Fibroblast of gingiva (primary cell): ENCODE measurements around the gene CCDC9B.

Source experiments
- DNase-seq: peaks from one replicate; pipeline ENCODE4 v3.0.0-alpha.2; 2011; ENCODE audit warnings: low read depth

The CCDC9B gene

DNA sequence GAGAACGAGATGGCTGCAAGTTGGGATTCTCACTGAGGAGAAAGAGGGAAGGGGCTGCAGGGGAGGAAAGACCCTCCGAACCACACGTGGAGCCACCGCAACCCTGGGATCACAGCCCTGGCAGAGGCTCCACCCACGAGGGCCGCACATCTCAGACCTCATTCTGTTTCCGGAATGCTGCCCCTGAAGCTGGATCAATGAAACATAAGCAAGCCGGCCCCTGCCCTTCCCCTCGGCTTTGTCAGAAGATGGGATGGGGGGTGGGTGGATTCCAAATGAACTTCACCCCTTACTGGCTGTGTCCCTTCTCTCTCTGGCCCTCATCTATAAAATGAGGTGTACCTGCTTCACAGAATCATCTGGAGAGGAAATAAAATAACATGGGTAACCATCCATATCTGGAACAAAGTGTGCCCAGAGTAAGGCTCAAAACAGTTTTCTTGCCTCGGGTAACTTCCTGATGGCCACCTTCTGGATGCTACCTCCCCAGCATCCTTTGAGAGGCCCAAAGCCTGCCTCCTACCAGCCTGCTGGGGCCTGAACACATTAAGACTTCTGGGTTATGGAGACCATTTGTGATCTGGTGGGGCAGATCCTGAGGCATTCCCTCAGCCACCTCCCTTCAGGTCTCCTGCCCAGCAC, 4.6 kb upstream of the CCDC9B start:
- DNase-seq = no peak

DNA sequence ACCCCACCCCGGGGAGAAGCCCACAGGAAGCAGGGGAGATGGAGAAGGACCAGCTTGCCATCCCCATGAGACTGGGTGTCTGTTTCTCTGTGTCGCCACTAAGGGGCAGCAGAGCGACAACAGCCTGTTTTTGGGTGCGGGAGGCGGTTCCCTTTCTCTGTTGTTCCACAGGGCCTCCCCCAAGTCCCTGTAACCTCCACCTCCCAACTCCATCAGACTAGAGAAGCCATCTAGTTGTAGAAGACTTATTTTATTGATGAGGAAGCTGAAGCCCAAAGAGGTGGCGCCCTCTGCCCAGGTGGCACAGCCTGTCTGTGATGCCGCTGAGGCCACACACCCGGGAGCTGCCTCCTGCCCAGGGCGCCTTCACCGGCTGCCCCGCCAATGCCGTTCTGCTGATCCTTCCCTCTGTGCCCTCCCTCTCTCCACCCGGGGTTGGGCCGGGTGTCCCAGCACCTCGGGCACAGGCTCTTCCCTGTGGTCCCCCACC, 3.9 kb upstream of the CCDC9B start:
- DNase-seq = peak; percentile 50

DNA sequence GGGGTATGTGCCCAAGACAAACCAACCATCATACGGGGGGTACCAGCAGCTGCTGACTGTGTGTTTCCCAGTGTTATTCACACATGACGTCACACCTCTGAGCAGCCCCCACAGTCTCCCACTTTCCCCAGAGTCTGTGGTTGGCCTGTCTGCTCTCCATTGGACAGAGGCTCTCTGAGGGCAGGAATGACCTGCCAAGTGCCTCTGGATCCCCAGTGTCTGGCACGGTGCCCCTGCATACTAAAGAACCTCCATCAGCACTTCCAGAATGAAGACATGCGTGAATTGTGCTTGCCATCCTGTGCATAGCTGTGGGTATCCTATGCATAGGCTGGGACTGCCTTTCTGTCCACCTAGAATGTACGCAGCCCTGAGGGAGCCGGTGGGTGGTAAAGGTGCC, 3.5 kb upstream of the CCDC9B start:
- DNase-seq = no peak

DNA sequence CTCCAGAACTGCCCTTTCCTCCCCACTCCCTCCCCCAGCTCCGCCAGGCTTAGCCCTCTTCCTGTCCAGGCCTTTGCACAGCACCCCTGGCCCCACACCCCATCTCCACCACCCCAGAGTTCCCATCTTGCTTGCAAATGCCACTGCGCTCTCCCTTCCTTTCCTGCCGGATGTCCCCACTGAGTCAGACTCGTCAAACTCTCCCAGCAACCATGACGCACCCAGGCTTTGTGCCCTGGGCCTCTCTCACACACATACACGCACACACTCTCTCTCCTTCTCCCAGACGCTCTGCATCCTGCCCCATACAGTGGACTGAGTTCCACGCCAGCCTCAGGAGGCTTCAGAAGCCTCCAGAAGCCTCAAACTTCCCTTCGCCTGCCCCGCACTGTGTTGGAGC, 2.8 kb upstream of the CCDC9B start:
- peak; percentile 80 for DNase-seq

- no peak for DNase-seq
These were observed 1.9 kb upstream of the CCDC9B start for GRCh38 chr15:40342416-40343320.

GRCh38 chr15:40340038-40340739, 550 bp downstream of the CCDC9B start:
- peak; percentile 90 for DNase-seq

- no peak for DNase-seq
These were observed 1.2 kb downstream of the CCDC9B start for GRCh38 chr15:40339621-40339945.

- DNase-seq = peak; percentile 77
These were observed 1.7 kb downstream of the CCDC9B start for GRCh38 chr15:40338921-40339620.

DNA sequence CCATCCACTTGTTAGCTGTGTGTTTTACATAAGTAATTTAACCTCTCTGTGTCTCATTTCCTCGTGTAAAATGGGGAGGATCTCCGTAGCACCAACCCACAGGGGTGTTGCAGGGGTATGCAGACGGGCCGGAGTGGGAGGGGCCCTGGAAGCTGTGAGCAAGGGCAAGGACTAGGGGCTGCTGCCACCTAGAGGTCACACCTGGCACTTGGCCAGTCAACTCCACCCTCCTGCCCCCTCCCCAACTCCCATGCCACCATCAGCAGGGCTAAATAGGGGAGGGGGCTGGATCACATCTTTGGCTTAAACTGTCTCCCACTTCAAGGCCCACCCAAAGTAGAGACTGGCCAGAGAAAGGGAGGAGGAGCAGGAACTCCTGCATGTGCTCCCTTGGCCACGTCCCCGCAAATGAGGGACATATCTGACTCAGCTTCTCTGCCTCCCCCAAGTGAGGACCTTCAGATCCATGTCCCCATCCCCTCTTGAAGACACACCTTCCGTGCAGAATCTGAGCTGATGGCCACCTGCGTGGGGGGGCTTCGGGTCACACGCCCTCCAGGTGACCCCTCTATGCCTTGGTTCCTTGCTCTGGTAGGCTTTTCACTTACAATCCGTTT, 2.6 kb downstream of the CCDC9B start:
- DNase-seq = peak; percentile 43

DNA sequence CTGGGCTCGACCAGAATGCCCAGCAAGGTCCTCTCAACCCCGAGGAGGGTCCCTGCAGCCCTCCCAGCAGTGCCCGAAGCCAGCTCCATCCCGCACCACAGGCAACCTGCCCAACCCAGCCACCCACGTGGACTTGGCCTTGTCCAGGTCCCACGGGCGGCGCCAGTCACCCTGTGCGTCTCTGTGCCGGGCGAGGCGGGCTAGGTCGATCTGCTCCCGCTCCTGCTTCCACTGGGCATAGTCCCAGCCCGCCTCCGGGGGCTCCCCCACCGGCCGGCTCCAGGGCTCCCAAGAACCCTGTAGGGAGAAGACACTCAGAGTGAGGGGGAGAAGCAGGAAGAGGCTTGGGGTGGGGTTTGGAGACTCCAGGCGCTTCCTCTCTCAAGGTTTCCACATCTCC, 3.1 kb downstream of the CCDC9B start:
- DNase-seq = no peak

DNA sequence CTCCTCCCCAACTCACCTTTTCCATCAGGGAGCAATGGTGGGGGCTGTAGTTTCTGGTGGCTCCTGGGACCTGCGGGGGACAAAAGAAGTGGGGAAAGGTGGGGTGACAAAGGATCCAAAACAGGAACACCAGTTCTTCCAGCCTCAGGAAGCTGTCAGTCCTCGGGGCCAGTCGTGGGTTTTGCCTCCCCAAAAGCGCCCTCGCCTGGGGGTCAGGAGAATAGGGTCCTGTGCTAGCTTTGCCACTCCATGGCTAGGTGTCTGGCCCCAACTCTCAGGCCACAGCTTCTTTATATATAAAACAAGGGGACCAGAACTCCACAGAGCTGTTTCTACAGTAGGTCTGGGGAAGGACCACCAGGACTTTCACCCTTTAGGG, 4.0 kb downstream of the CCDC9B start:
- DNase-seq = no peak

GRCh38 chr15:40335938-40336743, 4.6 kb downstream of the CCDC9B start:
- DNase-seq = no peak

- DNase-seq = no peak
These were observed 5.6 kb downstream of the CCDC9B start for GRCh38 chr15:40334941-40335795.

GRCh38 chr15:40334541-40334940, 6.2 kb downstream of the CCDC9B start:
- DNase-seq = no peak

GRCh38 chr15:40333922-40334492, 6.7 kb downstream of the CCDC9B start:
- no peak for DNase-seq

- DNase-seq = no peak
These were observed 8.5 kb downstream of the CCDC9B start for GRCh38 chr15:40332113-40332781.

DNA sequence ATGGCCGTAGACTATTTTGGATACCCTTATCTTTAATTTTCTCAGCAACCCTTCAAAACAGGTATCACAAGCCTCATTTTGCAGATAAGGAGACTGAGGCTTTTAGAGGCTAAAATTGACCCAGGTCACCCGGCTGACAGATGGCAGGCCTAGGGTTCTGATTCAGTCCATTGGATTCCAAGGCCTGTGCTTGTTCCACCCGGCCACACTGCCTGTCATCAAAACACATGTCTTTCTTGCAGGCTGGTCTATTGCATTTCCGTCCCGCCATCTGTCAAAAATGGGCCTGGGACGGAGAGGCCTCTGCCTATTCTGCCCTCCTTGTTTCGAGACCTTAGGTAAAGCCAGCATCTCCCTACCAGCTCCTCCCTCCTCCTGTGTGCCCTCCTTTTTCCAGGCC, 9.1 kb downstream of the CCDC9B start:
- DNase-seq = no peak

DNA sequence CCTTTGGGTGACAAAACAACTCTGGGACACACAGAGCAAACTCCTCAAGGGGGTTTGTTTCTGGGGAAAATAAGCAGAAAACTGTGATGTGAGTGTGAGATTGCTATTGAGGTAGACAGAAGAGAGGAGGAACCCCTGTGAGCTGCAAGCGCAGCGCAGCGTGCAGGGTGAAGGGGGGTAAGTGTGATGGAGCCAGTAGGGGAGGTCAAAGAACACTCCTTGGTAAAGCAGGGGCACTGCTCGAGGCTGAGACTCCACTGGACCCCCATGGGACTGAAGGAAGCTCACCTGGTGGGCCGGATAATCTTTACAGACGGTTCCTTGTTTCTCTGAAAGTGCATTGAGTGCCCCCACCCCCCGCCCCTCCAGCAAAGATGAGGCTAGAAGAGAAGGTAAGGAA, 9.7 kb downstream of the CCDC9B start:
- no peak for DNase-seq

DNA sequence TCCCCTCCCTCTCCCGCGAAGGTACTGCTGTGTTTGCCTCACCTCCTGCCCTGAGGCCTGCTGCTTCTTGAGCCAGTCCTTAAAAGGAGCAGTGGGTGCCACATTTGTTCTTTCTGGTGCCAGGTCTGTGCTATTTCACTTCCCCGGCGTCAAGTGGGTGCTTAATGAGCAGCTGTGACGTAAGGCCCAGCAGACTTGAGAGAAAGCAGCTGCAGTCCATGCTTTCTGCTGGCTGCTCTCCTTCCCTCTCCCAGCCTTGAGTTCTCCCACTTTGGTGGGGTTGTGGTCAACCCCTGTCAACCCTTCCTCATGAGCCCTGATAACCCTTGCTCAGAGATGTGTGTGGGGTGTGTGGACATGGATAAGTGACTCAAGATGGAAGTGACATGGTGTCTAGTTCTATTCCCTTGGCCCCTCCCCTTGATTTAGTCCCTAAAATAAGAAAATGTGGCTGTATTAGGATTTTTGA, 10.3 kb downstream of the CCDC9B start:
- DNase-seq = peak; percentile 46
